GM18951 (cell line): ENCODE results near the gene RNF224.
A peak's percentile ranks its signal among the peaks of the same experiment; 100 is the strongest.

Experiments used
- POLR2A ChIP-seq: IDR thresholded peaks from 4 replicates; pipeline ENCODE4 v1.6.1; 2011; ENCODE audit warnings: mild to moderate bottlenecking; ENCODE audit not compliant: insufficient read length, insufficient read depth; ENCODE audit errors: extremely low read depth
- in situ Hi-C: fragments of 300-500 bp; cut with MboI; formaldehyde crosslinking; loops from one replicate; pipeline ENCODE4 v1.12.0; 2022; ENCODE audit warnings: low sequenced_read_pairs, mixed read lengths, inconsistent platforms; ENCODE audit not compliant: unreplicated experiment

Gene RNF224

GRCh38 chr9:137198902-137199283, 28.4 kb upstream of the RNF224 start:
- no peak for TF ChIP-seq POLR2A
- in situ Hi-C loops = no loop called here

DNA sequence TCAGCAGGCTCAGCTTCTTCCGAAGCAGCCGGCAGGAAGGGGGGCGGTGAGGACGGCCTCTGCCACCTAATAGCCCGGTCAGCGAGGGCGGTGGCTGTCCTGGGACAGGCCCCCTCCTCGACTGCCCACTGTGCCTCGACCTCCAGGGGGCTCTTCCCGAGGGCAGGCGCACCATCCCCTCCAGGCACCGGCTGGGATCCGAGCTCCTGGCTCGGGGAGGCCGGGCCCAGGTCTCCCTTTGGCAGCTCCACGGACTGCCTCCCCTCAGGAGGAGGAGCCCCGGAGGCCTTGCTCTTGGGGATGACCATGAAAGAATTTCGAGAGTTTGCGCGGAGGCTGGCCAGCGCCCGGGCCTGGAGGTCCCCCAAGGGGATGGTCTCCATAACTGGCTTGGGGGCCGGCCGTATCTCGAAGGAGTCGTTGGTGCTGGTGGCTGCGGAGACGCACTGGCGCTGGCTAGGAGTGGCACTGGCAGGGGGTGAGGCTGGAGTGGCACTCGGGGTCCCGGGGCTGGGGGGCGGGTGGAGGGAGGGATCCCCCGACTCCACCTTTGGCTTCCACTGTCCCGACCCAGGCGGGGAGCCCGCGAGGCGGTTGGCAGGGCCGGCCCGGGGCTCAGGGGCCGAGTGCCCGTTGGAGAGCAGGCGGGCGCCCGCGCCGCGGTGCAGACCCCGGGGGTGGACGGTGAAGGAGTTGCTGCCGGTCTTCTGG, 27.7 kb upstream of the RNF224 start:
- no peak for TF ChIP-seq POLR2A
- in situ Hi-C loops = no loop called here

DNA sequence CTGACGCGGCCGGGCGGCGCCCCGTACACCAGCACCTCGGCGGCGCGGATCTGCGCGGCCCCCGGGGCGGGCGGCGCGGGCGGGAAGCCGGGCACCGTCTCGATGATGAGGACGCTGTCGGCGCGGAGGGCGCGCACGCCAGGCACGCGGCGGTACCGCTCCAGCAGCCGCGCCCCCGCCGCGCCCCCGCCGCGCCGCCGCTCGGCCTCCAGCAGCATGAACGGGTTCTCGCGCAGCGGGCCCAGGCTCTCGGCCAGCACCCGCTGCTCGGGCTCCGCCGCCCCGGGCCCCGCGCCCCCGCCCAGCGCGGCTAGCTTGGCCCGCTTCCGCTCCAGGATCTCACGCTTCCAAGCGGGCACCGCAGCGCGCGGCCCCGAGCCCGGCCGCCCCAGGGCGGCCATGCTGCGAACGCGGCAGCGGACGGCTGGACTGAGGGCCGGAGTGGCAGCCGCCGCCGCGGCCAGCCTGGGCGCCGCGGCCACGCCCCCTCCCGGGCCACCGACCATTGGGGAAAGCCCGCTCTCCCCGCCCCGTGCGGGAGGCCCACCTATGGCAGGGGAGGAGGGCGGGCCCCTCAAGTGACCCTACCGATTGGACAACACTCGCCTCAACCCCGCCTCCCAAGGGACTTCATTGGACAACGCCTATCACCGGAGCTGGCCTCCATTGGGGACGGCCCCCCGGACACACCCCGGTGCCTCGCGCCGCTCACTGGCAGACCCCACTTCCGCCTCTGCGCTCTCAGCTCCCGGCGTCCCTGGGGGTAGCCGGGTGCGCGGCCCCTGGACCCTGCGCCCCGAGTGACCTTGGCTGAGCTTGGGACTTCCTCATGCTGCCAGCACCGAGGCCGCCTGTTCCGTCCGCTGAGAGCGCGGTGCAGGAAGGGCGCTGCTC, 26.7 kb upstream of the RNF224 start, which contains the start of gene TPRN:
TSS of gene TPRN (minus strand) at position 431 of the 894 bp plus-strand sequence. CDS start at position 401, 30 bp downstream.
- in situ Hi-C loops = no loop called here
- TF ChIP-seq POLR2A = peak; percentile 97

GRCh38 chr9:137201205-137201868, 26.0 kb upstream of the RNF224 start:
- TF ChIP-seq POLR2A = no peak
- in situ Hi-C loops = no loop called here

DNA sequence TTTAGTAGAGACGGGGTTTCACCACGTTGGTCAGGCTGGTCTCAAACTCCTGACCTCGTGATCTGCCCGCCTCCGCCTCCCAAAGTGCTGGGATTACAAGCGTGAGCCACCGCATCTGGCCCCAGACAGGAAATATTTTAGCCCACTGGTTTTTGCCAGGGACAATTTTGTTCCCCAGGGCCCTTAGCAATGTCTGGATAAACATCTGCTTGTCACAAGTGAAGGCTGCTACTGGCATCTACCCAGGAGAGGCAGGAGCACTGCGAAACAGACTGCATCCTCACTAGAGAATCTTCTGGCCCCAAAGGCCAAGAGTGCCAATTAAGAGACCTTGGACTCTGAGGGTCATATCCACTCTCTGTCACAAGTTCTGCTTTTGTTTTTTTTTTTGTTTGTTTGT, 24.3 kb upstream of the RNF224 start:
- no peak for TF ChIP-seq POLR2A

DNA sequence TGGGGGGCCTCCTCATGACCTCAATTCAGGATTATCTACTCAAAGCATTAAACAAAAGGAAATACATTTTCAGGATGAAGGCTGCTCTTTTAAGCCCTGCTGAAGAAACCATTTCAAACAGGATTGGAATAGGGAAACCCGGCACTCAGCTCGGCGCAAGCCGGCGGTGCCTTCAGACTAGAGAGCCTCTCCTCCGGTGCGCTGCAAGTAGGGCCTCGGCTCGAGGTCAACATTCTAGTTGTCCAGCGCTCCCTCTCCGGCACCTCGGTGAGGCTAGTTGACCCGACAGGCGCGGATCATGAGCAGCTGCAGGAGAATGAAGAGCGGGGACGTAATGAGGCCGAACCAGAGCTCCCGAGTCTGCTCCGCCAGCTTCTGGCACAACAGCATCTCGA, 22.6 kb upstream of the RNF224 start:
- in situ Hi-C loops = no loop called here
- TF ChIP-seq POLR2A = no peak

More for the DNA sequence above, 24.3 kb upstream of the RNF224 start:
- in situ Hi-C loops = no loop called here

- in situ Hi-C loops = no loop called here
- TF ChIP-seq POLR2A = peak; percentile 93
Observed at GRCh38 chr9:137205126-137206069, 21.9 kb upstream of the RNF224 start, which contains the start of the genes NDOR1 and TMEM203. TSS of gene NDOR1 (plus strand) at chr9:137205700. CDS start at chr9:137205778, 78 bp downstream. TSS of gene TMEM203 (minus strand) at chr9:137205648. CDS start at chr9:137205414, 234 bp downstream.

- TF ChIP-seq POLR2A = no peak
- in situ Hi-C loops = no loop called here
Observed at GRCh38 chr9:137206602-137207001, 20.7 kb upstream of the RNF224 start.

DNA sequence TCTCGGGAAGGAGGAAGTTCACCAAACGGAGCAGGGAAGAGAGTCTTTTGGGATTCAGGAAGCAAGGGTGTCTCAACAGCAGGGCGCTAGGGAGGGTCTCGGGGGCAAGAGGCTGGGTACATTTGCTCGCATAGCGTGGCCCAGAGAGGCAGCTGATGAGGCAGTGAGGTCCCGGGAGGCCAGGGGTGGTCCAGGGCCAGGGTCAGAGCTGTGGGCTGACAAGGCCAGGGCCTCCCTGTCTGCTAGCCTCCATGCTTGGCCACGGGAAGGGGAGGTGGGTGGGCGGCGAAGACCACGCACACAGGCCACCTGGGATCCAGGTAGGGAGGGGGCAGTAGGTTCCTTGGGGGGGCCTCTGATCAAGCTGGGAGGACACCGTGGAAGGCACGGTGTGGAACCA, 15.8 kb upstream of the RNF224 start:
- no peak for TF ChIP-seq POLR2A
- in situ Hi-C loops = no loop called here

DNA sequence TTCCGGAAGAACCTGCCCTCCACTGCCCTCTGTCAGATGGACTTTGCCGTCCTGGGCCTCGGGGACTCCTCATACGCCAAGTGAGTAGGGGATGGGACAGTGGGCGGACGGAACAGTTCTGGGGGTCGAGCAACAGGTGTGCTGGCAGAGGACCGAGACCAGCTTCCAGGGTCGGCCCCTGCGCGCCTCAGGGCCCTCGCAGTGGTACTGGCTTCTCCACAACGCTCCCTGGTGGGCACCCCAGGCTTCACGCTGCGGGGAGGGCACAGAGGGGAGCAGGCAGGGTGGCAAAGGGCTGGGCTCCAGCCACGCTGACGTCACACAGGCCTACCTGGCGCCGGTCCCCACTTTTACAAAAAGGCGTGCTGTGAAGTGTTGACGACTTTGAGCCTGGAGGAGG, 14.8 kb upstream of the RNF224 start:
- TF ChIP-seq POLR2A = no peak
- in situ Hi-C loops = no loop called here

- in situ Hi-C loops = no loop called here
- no peak for TF ChIP-seq POLR2A
Observed at GRCh38 chr9:137213160-137214060, 13.9 kb upstream of the RNF224 start.
